ENCODE measurements around the gene FRMD5. TPM values are rescaled to one million over a fixed set of nuclear protein-coding genes. Genes with fewer than 3 reads are reported as not detected.
A peak's percentile ranks its signal among the peaks of the same experiment; 100 is the strongest.

FRMD5 gene
- total and polyA plus RNA-seq, 3 experiments from 2014 or later: 0.28 to 0.44 (median 0.37) TPM

DNA sequence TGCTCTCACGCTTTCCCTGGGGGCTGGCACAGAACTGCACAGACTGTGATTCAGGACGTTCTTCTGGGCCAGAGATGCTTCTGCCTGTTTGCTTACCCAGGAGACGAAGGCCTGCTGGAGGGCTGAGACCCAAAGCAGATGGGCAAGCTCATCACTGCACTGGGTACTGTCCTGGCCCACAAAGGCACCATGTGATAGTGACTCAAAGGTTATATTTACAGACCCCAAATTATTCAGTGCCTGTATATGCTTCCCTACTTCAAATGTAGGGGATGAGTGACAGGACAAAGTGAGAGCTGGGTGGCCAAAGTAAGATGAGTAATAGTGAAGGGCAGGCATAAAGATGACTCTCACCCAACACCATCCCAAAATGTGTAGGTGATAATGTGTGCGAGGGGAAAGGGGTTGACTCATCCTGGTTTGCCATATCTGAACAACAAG lies 240.9 kb downstream of the FRMD5 start:
- Histone ChIP-seq H3K4me1 (ENCODE audit: insufficient read depth, low read length) (no peaks in the 10 kb centered on the region), H3K4me3 (ENCODE audit: low read length) (no peak overlapping the region), H3K9me3 (ENCODE audit: low read length) (no peaks in the 10 kb centered on the region), H3K36me3 (ENCODE audit: insufficient read depth, low read length) (no peaks in the 10 kb centered on the region), H3K27ac (ENCODE audit: low read depth, low read length) (no peak overlapping the region), H3K27me3 (ENCODE audit: insufficient read depth, low read length, poor library complexity, severe bottlenecking) (no peaks in the 10 kb centered on the region)
- no peak overlapping the region for H3K4me3 Mint-ChIP-seq
- DNase-seq: no peak
- no peak overlapping the region for H3K27ac Mint-ChIP-seq
- ChIA-PET POLR2A (no interaction called here), CTCF (no interaction called here)
- H3K4me1 Mint-ChIP-seq: peaks cover 0 to 6% (median 0%) of the 10 kb centered on the region in 3 donors
- no peaks in the 10 kb centered on the region for H3K9me3 Mint-ChIP-seq
- H3K27me3 Mint-ChIP-seq: peaks cover 5 to 31% of the 10 kb centered on the region in 2 donors
- no peaks in the 10 kb centered on the region for H3K36me3 Mint-ChIP-seq

DNA sequence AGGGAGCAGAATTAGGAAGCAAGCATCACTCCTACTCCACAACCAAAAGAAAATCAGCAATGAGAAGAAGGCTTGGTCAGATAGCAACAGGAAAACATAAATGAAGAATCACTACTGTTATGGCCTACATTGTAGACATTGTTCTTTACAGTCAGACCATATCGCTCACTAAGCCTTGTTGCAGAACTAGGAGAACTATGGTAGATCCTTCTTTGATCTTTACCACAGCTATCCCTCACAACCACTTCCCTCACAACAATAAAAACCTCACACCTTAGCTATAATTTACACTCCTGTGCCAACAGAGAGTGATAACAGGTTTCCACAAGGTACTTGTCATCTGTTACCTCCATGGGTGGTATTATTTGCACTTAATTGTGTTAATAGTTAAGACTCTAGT lies 241.7 kb downstream of the FRMD5 start:
- Mint-ChIP-seq H3K27me3 (peaks cover 5 to 30% of the 10 kb centered on the region in 2 donors), H3K4me1 (peaks cover 0 to 6% (median 0%) of the 10 kb centered on the region in 3 donors), H3K4me3 (no peak overlapping the region), H3K9me3 (no peaks in the 10 kb centered on the region), H3K36me3 (no peaks in the 10 kb centered on the region), H3K27ac (no peak overlapping the region)
- no peak overlapping the region for H3K4me3 ChIP-seq (ENCODE audit: low read length)
- no peaks in the 10 kb centered on the region for H3K4me1 ChIP-seq (ENCODE audit: insufficient read depth, low read length)
- ChIA-PET POLR2A (no interaction called here), CTCF (no interaction called here)
- no peaks in the 10 kb centered on the region for H3K36me3 ChIP-seq (ENCODE audit: insufficient read depth, low read length)
- no peak for DNase-seq
- H3K27ac ChIP-seq (ENCODE audit: low read depth, low read length): no peak overlapping the region
- no peaks in the 10 kb centered on the region for H3K9me3 ChIP-seq (ENCODE audit: low read length)
- H3K27me3 ChIP-seq (ENCODE audit: insufficient read depth, low read length, poor library complexity, severe bottlenecking): no peaks in the 10 kb centered on the region

DNA sequence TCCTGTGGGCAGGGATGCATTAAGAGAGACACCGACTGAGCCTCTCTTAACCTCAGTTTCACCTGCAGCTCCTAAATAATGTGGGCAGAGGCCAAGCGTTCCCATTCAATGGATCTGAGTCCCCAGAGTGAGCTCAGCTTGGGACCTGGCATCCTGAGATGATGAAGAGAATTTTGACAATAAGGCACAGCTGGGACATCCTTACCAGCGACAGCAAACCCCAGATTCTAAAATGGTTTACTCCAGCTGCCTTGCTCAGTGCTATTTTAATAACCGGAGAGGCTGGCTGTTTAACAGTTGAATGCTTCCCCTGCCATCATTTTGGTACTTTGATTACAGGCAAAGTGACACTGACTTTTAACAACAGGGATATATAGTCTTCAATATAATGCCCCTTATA lies 244.5 kb downstream of the FRMD5 start:
- Mint-ChIP-seq H3K27ac (no peak overlapping the region), H3K36me3 (no peaks in the 10 kb centered on the region), H3K4me3 (no peak overlapping the region), H3K4me1 (peaks cover 0 to 6% (median 0%) of the 10 kb centered on the region in 3 donors), H3K27me3 (peaks cover 5 to 30% of the 10 kb centered on the region in 2 donors), H3K9me3 (no peaks in the 10 kb centered on the region)
- Histone ChIP-seq H3K4me1 (ENCODE audit: insufficient read depth, low read length) (no peaks in the 10 kb centered on the region), H3K27ac (ENCODE audit: low read depth, low read length) (no peak overlapping the region), H3K36me3 (ENCODE audit: insufficient read depth, low read length) (no peaks in the 10 kb centered on the region), H3K4me3 (ENCODE audit: low read length) (no peak overlapping the region), H3K27me3 (ENCODE audit: insufficient read depth, low read length, poor library complexity, severe bottlenecking) (peaks cover 2% of the 10 kb centered on the region), H3K9me3 (ENCODE audit: low read length) (no peaks in the 10 kb centered on the region)
- ChIA-PET POLR2A (no interaction called here), CTCF (no interaction called here)
- no peak for DNase-seq

DNA sequence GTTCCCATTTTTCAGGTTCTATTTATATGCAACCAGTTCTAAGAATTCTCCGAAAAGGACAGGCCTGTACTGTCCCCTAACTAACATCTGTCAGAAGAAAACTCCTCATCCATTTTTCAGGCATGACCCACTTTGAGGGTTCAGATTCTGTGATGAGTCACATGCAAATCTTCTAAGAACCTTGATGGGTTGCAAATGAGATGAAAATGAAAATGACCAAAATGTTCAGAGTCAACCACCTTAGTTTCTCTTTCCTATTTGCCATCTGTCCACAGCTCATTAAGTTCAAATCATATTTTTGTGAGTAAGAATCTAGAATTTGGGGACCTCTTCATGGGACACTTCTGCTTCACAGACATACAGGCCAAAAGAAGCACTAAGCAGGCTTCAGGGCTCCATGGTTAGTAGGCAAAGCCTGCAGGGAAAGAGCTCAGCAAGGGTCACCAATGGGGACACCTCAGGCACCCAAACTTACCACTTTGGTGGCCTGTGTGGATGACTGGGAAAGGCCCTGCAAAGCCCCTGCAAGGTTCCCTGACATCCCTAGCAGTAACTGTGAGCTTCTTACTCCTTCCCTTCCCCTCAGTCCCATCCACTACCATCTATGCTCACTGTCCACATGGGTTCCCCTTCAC lies 246.3 kb downstream of the FRMD5 start:
- H3K36me3 Mint-ChIP-seq: no peaks in the 10 kb centered on the region
- no peak overlapping the region for H3K4me3 Mint-ChIP-seq
- no peaks in the 10 kb centered on the region for H3K4me1 ChIP-seq (ENCODE audit: insufficient read depth, low read length)
- peaks cover 0 to 6% (median 0%) of the 10 kb centered on the region in 3 donors for H3K4me1 Mint-ChIP-seq
- POLR2A ChIA-PET: no interaction called here
- H3K36me3 ChIP-seq (ENCODE audit: insufficient read depth, low read length): no peaks in the 10 kb centered on the region
- H3K9me3 Mint-ChIP-seq: no peaks in the 10 kb centered on the region
- no peak for DNase-seq
- CTCF ChIA-PET: interaction anchor here (0.6 kb wide), 1 partner anchor 628 kb away, joined by 3 read pairs; no protein-coding TSS in a partner anchor
- H3K4me3 ChIP-seq (ENCODE audit: low read length): no peak overlapping the region
- peaks cover 2% of the 10 kb centered on the region for H3K27me3 ChIP-seq (ENCODE audit: insufficient read depth, low read length, poor library complexity, severe bottlenecking)
- no peak overlapping the region for H3K27ac Mint-ChIP-seq
- H3K9me3 ChIP-seq (ENCODE audit: low read length): no peaks in the 10 kb centered on the region
- peaks cover 6 to 30% of the 10 kb centered on the region in 2 donors for H3K27me3 Mint-ChIP-seq
- H3K27ac ChIP-seq (ENCODE audit: low read depth, low read length): no peak overlapping the region

DNA sequence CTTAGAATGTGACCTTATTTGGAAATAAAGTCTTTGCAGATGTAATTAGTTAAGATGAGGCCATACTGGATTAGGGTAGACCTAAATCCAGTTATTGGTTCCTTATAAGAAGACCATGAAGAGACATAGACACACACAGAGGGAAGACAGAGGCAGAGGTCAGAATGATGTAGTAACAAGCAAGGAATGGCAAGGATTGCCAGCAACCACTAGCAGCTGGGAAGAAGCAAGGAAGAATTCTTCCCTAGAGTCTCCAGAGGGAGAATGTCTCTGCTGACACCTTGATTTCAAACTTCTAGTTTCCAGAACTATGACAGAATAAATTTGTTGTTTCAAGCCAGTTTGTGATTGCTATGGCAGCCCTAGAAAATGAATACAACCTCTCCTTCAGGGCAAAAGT lies 251.6 kb downstream of the FRMD5 start:
- ChIA-PET CTCF (no interaction called here), POLR2A (no interaction called here)
- Mint-ChIP-seq H3K4me3 (no peak overlapping the region), H3K27ac (no peak overlapping the region), H3K27me3 (peaks cover 9 to 20% of the 10 kb centered on the region in 2 donors), H3K4me1 (no peaks in the 10 kb centered on the region), H3K9me3 (no peaks in the 10 kb centered on the region), H3K36me3 (no peaks in the 10 kb centered on the region)
- no peaks in the 10 kb centered on the region for H3K9me3 ChIP-seq (ENCODE audit: low read length)
- H3K27me3 ChIP-seq (ENCODE audit: insufficient read depth, low read length, poor library complexity, severe bottlenecking): peaks cover 2% of the 10 kb centered on the region
- DNase-seq: no peak
- no peaks in the 10 kb centered on the region for H3K36me3 ChIP-seq (ENCODE audit: insufficient read depth, low read length)
- no peak overlapping the region for H3K4me3 ChIP-seq (ENCODE audit: low read length)
- H3K27ac ChIP-seq (ENCODE audit: low read depth, low read length): no peak overlapping the region
- no peaks in the 10 kb centered on the region for H3K4me1 ChIP-seq (ENCODE audit: insufficient read depth, low read length)

DNA sequence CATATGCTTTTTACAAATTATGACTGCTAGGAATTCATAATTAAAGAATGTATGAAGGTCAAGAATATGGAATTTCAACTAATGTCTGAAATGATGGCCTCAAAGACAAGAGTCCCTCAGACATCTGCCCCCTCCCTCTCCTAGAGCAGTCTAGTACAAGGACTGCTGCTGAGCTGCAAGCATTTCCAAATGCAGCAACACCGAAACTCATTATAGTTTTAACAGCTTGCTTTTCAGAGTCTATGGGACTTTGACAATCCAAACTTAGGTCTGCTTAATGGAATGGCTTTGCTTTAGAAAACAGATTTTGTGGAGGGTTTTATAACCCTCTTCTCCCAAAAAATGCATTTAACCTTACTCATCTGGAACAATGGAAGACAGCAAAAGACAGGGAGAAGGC lies 252.9 kb downstream of the FRMD5 start:
- POLR2A ChIA-PET: no interaction called here

DNA sequence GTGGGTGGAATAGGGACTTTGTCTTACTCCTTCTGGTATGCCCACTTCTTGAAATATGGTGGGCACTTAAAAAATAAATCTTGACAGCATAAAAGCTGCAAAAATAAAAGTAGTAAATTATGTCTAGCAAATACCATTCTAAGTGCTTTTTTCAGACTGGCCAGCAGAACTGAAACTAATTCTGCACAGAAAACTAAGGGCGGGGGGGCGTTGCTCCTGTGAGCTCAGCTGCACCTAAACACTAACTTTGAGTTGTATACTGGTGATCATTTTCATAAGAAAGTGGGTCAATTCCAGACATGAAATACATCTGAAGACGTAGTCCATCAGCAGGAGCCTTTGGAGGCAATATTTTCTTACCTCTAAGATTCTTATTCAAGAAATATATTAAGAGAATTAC lies 253.5 kb downstream of the FRMD5 start:
- Mint-ChIP-seq H3K4me1 (no peaks in the 10 kb centered on the region), H3K9me3 (no peaks in the 10 kb centered on the region), H3K27me3 (peaks cover 7 to 16% of the 10 kb centered on the region in 2 donors), H3K36me3 (no peaks in the 10 kb centered on the region), H3K27ac (peak overlapping the region in 1 of 8 donors; percentile 33), H3K4me3 (no peak overlapping the region)
- Histone ChIP-seq H3K36me3 (ENCODE audit: insufficient read depth, low read length) (no peaks in the 10 kb centered on the region), H3K4me1 (ENCODE audit: insufficient read depth, low read length) (no peaks in the 10 kb centered on the region), H3K27ac (ENCODE audit: low read depth, low read length) (no peak overlapping the region), H3K27me3 (ENCODE audit: insufficient read depth, low read length, poor library complexity, severe bottlenecking) (peaks cover 2% of the 10 kb centered on the region), H3K9me3 (ENCODE audit: low read length) (no peaks in the 10 kb centered on the region), H3K4me3 (ENCODE audit: low read length) (no peak overlapping the region)
- ChIA-PET CTCF (no interaction called here), POLR2A (no interaction called here)
- no peak for DNase-seq

More for the DNA sequence above, 252.9 kb downstream of the FRMD5 start:
- no peak overlapping the region for H3K27ac Mint-ChIP-seq
- H3K9me3 Mint-ChIP-seq: no peaks in the 10 kb centered on the region
- H3K36me3 Mint-ChIP-seq: no peaks in the 10 kb centered on the region
- peaks cover 7 to 16% of the 10 kb centered on the region in 2 donors for H3K27me3 Mint-ChIP-seq
- Histone ChIP-seq H3K4me1 (ENCODE audit: insufficient read depth, low read length) (no peaks in the 10 kb centered on the region), H3K4me3 (ENCODE audit: low read length) (no peak overlapping the region), H3K27ac (ENCODE audit: low read depth, low read length) (no peak overlapping the region), H3K9me3 (ENCODE audit: low read length) (no peaks in the 10 kb centered on the region), H3K27me3 (ENCODE audit: insufficient read depth, low read length, poor library complexity, severe bottlenecking) (peaks cover 2% of the 10 kb centered on the region), H3K36me3 (ENCODE audit: insufficient read depth, low read length) (no peaks in the 10 kb centered on the region)
- no peak for DNase-seq
- H3K4me1 Mint-ChIP-seq: no peaks in the 10 kb centered on the region
- H3K4me3 Mint-ChIP-seq: no peak overlapping the region
- CTCF ChIA-PET: no interaction called here

DNA sequence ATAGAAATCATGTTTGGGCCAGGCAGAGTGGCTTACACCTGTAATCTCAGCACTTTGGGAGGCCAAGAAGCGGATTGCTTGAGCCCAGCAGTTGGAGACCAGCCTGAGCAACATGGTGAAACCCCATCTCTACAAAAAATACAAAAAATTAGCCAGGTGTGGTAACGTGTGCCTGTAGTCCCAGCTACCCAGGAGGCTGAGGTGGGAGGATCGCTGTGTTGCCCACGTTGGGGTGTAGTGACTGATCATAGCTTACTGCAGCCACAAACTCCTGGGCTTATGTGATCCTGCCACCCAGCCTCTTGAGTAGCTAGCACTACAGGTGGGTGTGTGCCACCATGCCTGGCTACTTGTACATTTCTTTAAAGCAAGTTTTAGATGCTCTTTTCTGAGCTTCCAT lies 254.0 kb downstream of the FRMD5 start:
- H3K9me3 ChIP-seq (ENCODE audit: low read length): no peaks in the 10 kb centered on the region
- H3K4me3 Mint-ChIP-seq: no peak overlapping the region
- DNase-seq: no peak
- H3K27me3 Mint-ChIP-seq: peaks cover 7 to 15% of the 10 kb centered on the region in 2 donors
- H3K36me3 Mint-ChIP-seq: no peaks in the 10 kb centered on the region
- no peak overlapping the region for H3K4me3 ChIP-seq (ENCODE audit: low read length)
- no peaks in the 10 kb centered on the region for H3K36me3 ChIP-seq (ENCODE audit: insufficient read depth, low read length)
- H3K27me3 ChIP-seq (ENCODE audit: insufficient read depth, low read length, poor library complexity, severe bottlenecking): no peaks in the 10 kb centered on the region
- H3K27ac Mint-ChIP-seq: no peak overlapping the region
- H3K27ac ChIP-seq (ENCODE audit: low read depth, low read length): no peak overlapping the region
- H3K4me1 Mint-ChIP-seq: no peaks in the 10 kb centered on the region
- H3K4me1 ChIP-seq (ENCODE audit: insufficient read depth, low read length): no peaks in the 10 kb centered on the region
- no peaks in the 10 kb centered on the region for H3K9me3 Mint-ChIP-seq
- ChIA-PET CTCF (no interaction called here), POLR2A (no interaction called here)
